Measurements from ENCODE around the gene SARNP. TPM values are rescaled to one million over a fixed set of nuclear protein-coding genes. Genes with fewer than 3 reads are reported as not detected.
A peak's percentile ranks its signal among the peaks of the same experiment; 100 is the strongest.

SARNP gene
- total and polyA plus RNA-seq, 4 donors = 19.1 to 34.2 (median 25.6) TPM

DNA sequence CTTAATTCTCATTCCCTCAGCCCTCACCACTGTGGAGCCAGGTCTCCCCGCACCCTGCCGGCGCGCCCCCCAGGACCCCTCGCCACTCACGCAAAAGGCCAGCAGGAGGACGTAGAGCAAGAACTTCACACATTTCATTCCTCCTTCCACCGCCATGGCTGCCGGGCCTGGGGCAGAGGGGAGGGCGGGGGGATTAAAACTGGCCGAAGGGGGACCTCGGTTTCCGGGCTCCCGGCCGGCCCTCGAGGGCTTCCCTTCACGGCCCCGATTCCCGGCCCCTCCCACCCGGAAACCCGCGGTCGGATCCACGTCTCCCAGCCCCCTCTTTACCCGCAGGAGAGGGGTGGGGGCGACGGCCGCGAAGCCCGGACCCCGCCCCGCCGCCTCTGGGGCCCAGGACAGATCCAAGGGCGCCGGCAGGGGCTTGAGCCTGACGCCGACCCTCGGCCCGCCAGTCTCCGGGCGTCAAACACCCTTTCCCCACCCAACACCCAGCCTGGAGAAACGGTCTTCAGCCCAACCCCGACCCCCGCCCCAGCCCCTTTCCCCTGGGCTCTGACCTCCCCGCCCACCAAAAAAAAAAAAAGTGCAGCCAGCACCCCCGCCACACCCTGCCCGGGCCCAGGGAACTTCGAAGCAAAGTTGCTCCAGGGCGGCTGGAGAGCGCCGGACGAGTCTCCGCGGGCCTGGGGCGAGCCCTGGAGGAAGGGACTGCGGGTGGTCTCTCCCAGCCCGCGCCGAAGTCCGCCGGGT, 89.2 kb downstream of the SARNP start:
- Histone ChIP-seq H3K27ac (ENCODE audit: low read depth in 1 of 2, low read length in 2 of 2) (peak overlapping the region; percentile 93 to 96), H3K4me3 (ENCODE audit: low read depth in 1 of 3, low read length in 3 of 3) (peak overlapping the region; percentile 55 to 88 (median 84)), H3K36me3 (ENCODE audit: control insufficient read depth in 4 of 4, insufficient read depth in 3 of 4, low read depth in 1 of 4, low read length in 3 of 4) (peaks cover 0 to 17% (median 9%) of the 10 kb centered on the region in 4 donors), H3K9ac (ENCODE audit: low read depth in 1 of 2, low read length in 2 of 2) (peak overlapping the region; percentile 67 to 86), H3K4me1 (ENCODE audit: control insufficient read depth in 4 of 4, insufficient read depth in 4 of 4, low read length in 3 of 4) (peaks cover 5 to 41% (median 28%) of the 10 kb centered on the region in 4 donors), H3K27me3 (ENCODE audit: control insufficient read depth in 4 of 4, insufficient read depth in 4 of 4, low read length in 3 of 4) (no peaks in the 10 kb centered on the region), H3K9me3 (ENCODE audit: control insufficient read depth in 4 of 4, low read length in 3 of 4) (no peaks in the 10 kb centered on the region)
- TF ChIP-seq GABPA (IDR thresholded peaks at IDR 0.05 in 1 of 2, conservative IDR thresholded peaks at IDR 0.05 in 1 of 2) (peak in 1 of 2 donors; percentile 19), YY1 (IDR thresholded peaks at IDR 0.05) (peak; percentile 27)
- TF ChIP-seq, protein P1, sequence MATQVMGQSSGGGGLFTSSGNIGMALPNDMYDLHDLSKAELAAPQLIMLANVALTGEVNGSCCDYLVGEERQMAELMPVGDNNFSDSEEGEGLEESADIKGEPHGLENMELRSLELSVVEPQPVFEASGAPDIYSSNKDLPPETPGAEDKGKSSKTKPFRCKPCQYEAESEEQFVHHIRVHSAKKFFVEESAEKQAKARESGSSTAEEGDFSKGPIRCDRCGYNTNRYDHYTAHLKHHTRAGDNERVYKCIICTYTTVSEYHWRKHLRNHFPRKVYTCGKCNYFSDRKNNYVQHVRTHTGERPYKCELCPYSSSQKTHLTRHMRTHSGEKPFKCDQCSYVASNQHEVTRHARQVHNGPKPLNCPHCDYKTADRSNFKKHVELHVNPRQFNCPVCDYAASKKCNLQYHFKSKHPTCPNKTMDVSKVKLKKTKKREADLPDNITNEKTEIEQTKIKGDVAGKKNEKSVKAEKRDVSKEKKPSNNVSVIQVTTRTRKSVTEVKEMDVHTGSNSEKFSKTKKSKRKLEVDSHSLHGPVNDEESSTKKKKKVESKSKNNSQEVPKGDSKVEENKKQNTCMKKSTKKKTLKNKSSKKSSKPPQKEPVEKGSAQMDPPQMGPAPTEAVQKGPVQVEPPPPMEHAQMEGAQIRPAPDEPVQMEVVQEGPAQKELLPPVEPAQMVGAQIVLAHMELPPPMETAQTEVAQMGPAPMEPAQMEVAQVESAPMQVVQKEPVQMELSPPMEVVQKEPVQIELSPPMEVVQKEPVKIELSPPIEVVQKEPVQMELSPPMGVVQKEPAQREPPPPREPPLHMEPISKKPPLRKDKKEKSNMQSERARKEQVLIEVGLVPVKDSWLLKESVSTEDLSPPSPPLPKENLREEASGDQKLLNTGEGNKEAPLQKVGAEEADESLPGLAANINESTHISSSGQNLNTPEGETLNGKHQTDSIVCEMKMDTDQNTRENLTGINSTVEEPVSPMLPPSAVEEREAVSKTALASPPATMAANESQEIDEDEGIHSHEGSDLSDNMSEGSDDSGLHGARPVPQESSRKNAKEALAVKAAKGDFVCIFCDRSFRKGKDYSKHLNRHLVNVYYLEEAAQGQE (IDR thresholded peaks at IDR 0.05) = no peak
- WGBS = under 1% methylated on average over 61 of the region's 61 CpGs
- DNase-seq (ENCODE audit: low spot score) = peak; percentile 63

DNA sequence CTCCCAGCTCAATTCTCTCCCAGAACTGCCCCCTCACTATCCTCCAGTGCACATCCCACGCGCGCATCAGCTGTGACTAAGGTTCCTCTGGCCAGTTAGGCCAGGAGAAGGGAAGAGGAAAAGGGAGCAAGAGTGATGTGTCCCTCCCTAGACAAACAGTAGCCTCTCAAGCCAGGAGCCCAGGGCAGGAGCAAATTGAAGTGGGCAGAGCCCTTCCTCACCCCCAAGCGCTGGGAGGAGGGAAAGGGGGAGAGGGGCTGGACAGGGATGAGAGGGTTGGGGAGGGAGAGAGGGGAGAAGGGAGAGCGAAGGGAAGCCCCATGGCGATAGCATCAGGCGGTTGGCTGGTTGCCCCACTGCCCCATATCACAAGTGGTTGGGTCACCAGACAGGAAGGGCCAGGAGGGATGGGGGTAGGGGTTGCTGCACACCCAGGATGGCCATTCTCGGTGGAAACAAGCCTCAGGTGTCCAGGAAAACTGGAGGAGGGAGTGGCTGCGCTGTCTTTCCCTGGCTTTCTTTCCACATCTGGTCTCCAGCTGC, 89.8 kb downstream of the SARNP start:
- Histone ChIP-seq H3K4me3 (ENCODE audit: low read depth in 1 of 3, low read length in 3 of 3) (peak overlapping the region; percentile 55 to 88 (median 84)), H3K36me3 (ENCODE audit: control insufficient read depth in 4 of 4, insufficient read depth in 3 of 4, low read depth in 1 of 4, low read length in 3 of 4) (peaks cover 0 to 17% (median 9%) of the 10 kb centered on the region in 4 donors), H3K9me3 (ENCODE audit: control insufficient read depth in 4 of 4, low read length in 3 of 4) (no peaks in the 10 kb centered on the region), H3K9ac (ENCODE audit: low read depth in 1 of 2, low read length in 2 of 2) (peak overlapping the region; percentile 67 to 86), H3K4me1 (ENCODE audit: control insufficient read depth in 4 of 4, insufficient read depth in 4 of 4, low read length in 3 of 4) (peaks cover 5 to 47% (median 31%) of the 10 kb centered on the region in 4 donors), H3K27ac (ENCODE audit: low read depth in 1 of 2, low read length in 2 of 2) (peak overlapping the region; percentile 93 to 96), H3K27me3 (ENCODE audit: control insufficient read depth in 4 of 4, insufficient read depth in 4 of 4, low read length in 3 of 4) (no peaks in the 10 kb centered on the region)
- DNase-seq (ENCODE audit: low spot score) = peak; percentile 59
- TF ChIP-seq, protein P1 (IDR thresholded peaks at IDR 0.05) = no peak
- TF ChIP-seq, protein P2, sequence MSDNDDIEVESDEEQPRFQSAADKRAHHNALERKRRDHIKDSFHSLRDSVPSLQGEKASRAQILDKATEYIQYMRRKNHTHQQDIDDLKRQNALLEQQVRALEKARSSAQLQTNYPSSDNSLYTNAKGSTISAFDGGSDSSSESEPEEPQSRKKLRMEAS (IDR thresholded peaks at IDR 0.05) = no peak
- no peak for TF ChIP-seq JUND (IDR thresholded peaks at IDR 0.05)
- TF ChIP-seq EGR1 (IDR thresholded peaks at IDR 0.05; ENCODE audit: low read depth in 2 of 2) = no peak
- no peak for TF ChIP-seq SP1 (IDR thresholded peaks at IDR 0.05)
- WGBS = 27% methylated on average over 9 of the region's 9 CpGs
